Fibroblast of lung (primary cell): ENCODE data around the gene ATRNL1. TPM values are rescaled to one million over a fixed set of nuclear protein-coding genes. Genes with fewer than 3 reads are reported as not detected.

Experiments
- DNase-seq, 2 donors: peaks; one replicate each; pipeline versions ENCODE4 v3.0.0 to v3.0.0-alpha.2; 2010; ENCODE audit warnings: low read depth in 2 of 2
- H2AFZ ChIP-seq: 2 replicates; pipeline ENCODE4 v1.5.1; 2012; ENCODE audit warnings: low read length, control low read depth, inconsistent platforms
- H3K27ac ChIP-seq: 2 replicates; pipeline ENCODE4 v1.5.1; 2011; ENCODE audit warnings: low read length, control low read depth; ENCODE audit not compliant: insufficient read depth
- H3K27me3 ChIP-seq: 2 replicates; pipeline ENCODE4 v1.5.1; 2011; ENCODE audit warnings: mild to moderate bottlenecking, low read length; ENCODE audit not compliant: control insufficient read depth, insufficient read depth
- H3K36me3 ChIP-seq: 2 replicates; pipeline ENCODE4 v1.5.1; 2011; ENCODE audit warnings: low read length; ENCODE audit not compliant: control insufficient read depth, insufficient read depth
- H3K4me1 ChIP-seq: 2 replicates; pipeline ENCODE4 v1.5.1; 2011; ENCODE audit warnings: low read length; ENCODE audit not compliant: control insufficient read depth, insufficient read depth; ENCODE audit errors: extremely low read depth
- H3K4me2 ChIP-seq: 2 replicates; pipeline ENCODE4 v1.5.1; 2011; ENCODE audit warnings: low read length, control low read depth; ENCODE audit not compliant: insufficient read depth; ENCODE audit errors: extremely low read depth
- H3K4me3 ChIP-seq, 4 experiments: fragments of 200-600 bp in 1 of 4; sonication (generic) in 1 of 4; replicated peaks in 1 of 4; 2 replicates each; pipeline ENCODE4 v1.5.1; 2011 to 2016; ENCODE audit warnings: low read length in 4 of 4, low read depth in 3 of 4, mild to moderate bottlenecking in 3 of 4, control low read depth in 2 of 4, inconsistent platforms in 1 of 4, mixed read lengths in 1 of 4; ENCODE audit not compliant: insufficient read depth in 1 of 4; ENCODE audit errors: control extremely low read depth in 1 of 4
- H3K79me2 ChIP-seq: 2 replicates; pipeline ENCODE4 v1.5.1; 2012; ENCODE audit warnings: mild to moderate bottlenecking, low read length, inconsistent platforms; ENCODE audit not compliant: control insufficient read depth, insufficient read depth
- H3K9ac ChIP-seq: 2 replicates; pipeline ENCODE4 v1.5.1; 2011; ENCODE audit warnings: mild to moderate bottlenecking, low read length, control low read depth; ENCODE audit not compliant: insufficient read depth
- H3K9me3 ChIP-seq: 2 replicates; pipeline ENCODE4 v1.5.1; 2012; ENCODE audit warnings: low read depth, low read length; ENCODE audit not compliant: control insufficient read depth, insufficient read depth
- H4K20me1 ChIP-seq: 2 replicates; pipeline ENCODE4 v1.5.1; 2011; ENCODE audit warnings: low read length; ENCODE audit not compliant: control insufficient read depth, insufficient read depth; ENCODE audit errors: extremely low read depth
- EZH2 ChIP-seq: IDR thresholded peaks from 2 replicates; pipeline ENCODE4 v1.5.1; 2012; ENCODE audit warnings: low read length, control low read depth, mild to moderate bottlenecking; ENCODE audit errors: missing control alignments
- polyA plus RNA-seq, 2 donors: library from polyadenylated mRNA; depleted of rRNA in 1 of 2; stranded (reverse) in 1 of 2; unstranded in 1 of 2; fragments of >200 nt; gene quantifications; 2 replicates each; pipeline ENCODE4 v1.2.1, GENCODE V29; 2011 to 2012; ENCODE audit warnings: missing spikeins in 1 of 2
- total RNA-seq: library from RNA; depleted of rRNA; stranded (reverse); fragments of >200 nt; gene quantifications from 2 replicates; pipeline ENCODE4 v1.2.1, GENCODE V29; 2014
- TF ChIP-seq, protein P1 (sequence below), 2 donors: IDR thresholded peaks in 1 of 2; conservative IDR thresholded peaks in 1 of 2; 1 replicate in 1 of 2; 2 replicates in 1 of 2; pipeline ENCODE4 v1.5.1; 2011 to 2012; ENCODE audit warnings: low read length in 2 of 2, control low read depth in 1 of 2, inconsistent platforms in 1 of 2, low read depth in 1 of 2, mild to moderate bottlenecking in 1 of 2

Gene ATRNL1
- total and polyA plus RNA-seq, 2 donors (not counting 1 experiment from before 2014, with no cell fraction given): 0.33 TPM

- H3K4me2 ChIP-seq: no peak overlapping the region
These were observed 817.0 kb downstream of the ATRNL1 start for GRCh38 chr10:115909962-115910731.

GRCh38 chr10:115914475-115914874 lies 821.3 kb downstream of the ATRNL1 start:
- Histone ChIP-seq H4K20me1 (no peaks in the 10 kb centered on the region), H3K4me3 (no peak overlapping the region), H3K4me2 (no peak overlapping the region), H3K27me3 (no peaks in the 10 kb centered on the region), H3K9me3 (no peaks in the 10 kb centered on the region), H3K79me2 (no peaks in the 10 kb centered on the region), H3K4me1 (no peaks in the 10 kb centered on the region), H3K9ac (no peak overlapping the region), H3K36me3 (no peaks in the 10 kb centered on the region), H3K27ac (no peak overlapping the region), H2AFZ (no peak overlapping the region)
- DNase-seq: no peak
- TF ChIP-seq, protein P1, sequence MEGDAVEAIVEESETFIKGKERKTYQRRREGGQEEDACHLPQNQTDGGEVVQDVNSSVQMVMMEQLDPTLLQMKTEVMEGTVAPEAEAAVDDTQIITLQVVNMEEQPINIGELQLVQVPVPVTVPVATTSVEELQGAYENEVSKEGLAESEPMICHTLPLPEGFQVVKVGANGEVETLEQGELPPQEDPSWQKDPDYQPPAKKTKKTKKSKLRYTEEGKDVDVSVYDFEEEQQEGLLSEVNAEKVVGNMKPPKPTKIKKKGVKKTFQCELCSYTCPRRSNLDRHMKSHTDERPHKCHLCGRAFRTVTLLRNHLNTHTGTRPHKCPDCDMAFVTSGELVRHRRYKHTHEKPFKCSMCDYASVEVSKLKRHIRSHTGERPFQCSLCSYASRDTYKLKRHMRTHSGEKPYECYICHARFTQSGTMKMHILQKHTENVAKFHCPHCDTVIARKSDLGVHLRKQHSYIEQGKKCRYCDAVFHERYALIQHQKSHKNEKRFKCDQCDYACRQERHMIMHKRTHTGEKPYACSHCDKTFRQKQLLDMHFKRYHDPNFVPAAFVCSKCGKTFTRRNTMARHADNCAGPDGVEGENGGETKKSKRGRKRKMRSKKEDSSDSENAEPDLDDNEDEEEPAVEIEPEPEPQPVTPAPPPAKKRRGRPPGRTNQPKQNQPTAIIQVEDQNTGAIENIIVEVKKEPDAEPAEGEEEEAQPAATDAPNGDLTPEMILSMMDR (conservative IDR thresholded peaks at IDR 0.05 in 1 of 2, IDR thresholded peaks at IDR 0.05 in 1 of 2; ENCODE audit: low read depth in 1 of 2, low read length in 2 of 2): no peak
- TF ChIP-seq EZH2: no peak

More at GRCh38 chr10:115909962-115910731, 817.0 kb downstream of the ATRNL1 start:
- DNase-seq: no peak
- H3K4me3 ChIP-seq: no peak overlapping the region
- no peaks in the 10 kb centered on the region for H3K36me3 ChIP-seq
- H4K20me1 ChIP-seq: no peaks in the 10 kb centered on the region
- no peaks in the 10 kb centered on the region for H3K27me3 ChIP-seq
- no peak overlapping the region for H3K9ac ChIP-seq
- TF ChIP-seq, protein P1 (conservative IDR thresholded peaks at IDR 0.05 in 1 of 2, IDR thresholded peaks at IDR 0.05 in 1 of 2; ENCODE audit: low read depth in 1 of 2, low read length in 2 of 2): no peak
- no peak for TF ChIP-seq EZH2
- H3K4me1 ChIP-seq: no peaks in the 10 kb centered on the region
- H3K27ac ChIP-seq: no peak overlapping the region
- H3K79me2 ChIP-seq: no peaks in the 10 kb centered on the region
- no peak overlapping the region for H2AFZ ChIP-seq
- no peaks in the 10 kb centered on the region for H3K9me3 ChIP-seq

- no peak overlapping the region for H2AFZ ChIP-seq
- no peak overlapping the region for H3K4me2 ChIP-seq
- no peaks in the 10 kb centered on the region for H3K27me3 ChIP-seq
- no peak for TF ChIP-seq EZH2
- TF ChIP-seq, protein P1 (conservative IDR thresholded peaks at IDR 0.05 in 1 of 2, IDR thresholded peaks at IDR 0.05 in 1 of 2; ENCODE audit: low read depth in 1 of 2, low read length in 2 of 2): no peak
- H3K9ac ChIP-seq: no peak overlapping the region
- DNase-seq: no peak
- H3K27ac ChIP-seq: no peak overlapping the region
- no peaks in the 10 kb centered on the region for H3K9me3 ChIP-seq
- no peaks in the 10 kb centered on the region for H3K4me1 ChIP-seq
- H3K36me3 ChIP-seq: no peaks in the 10 kb centered on the region
- no peak overlapping the region for H3K4me3 ChIP-seq
- no peaks in the 10 kb centered on the region for H4K20me1 ChIP-seq
- H3K79me2 ChIP-seq: no peaks in the 10 kb centered on the region
These were observed 822.3 kb downstream of the ATRNL1 start for GRCh38 chr10:115915429-115915828.
